B cell (primary cell): ENCODE data around the gene ZBTB16. TPM values are rescaled to one million over a fixed set of nuclear protein-coding genes. Genes with fewer than 3 reads are reported as not detected.

Experiments used
- ATAC-seq: fragments of 200-7000 bp; cut with Tn5 transposase; one replicate; pipeline ENCODE4 v1.10.0; 2021; ENCODE audit warnings: low read depth, mild to moderate bottlenecking, moderate number of reproducible peaks, moderate library complexity
- CTCF ChIA-PET: fragments of 350-600 bp; sonication (Branson Sonifier 250); formaldehyde crosslinking; loops from one replicate; lab custom pipeline; 2021; ENCODE audit warnings: antibody characterized with exemption, inconsistent platforms; lab: Charles Lee
- POLR2A ChIA-PET: fragments of 350-600 bp; sonication (Branson Sonifier 250); formaldehyde crosslinking; loops from one replicate; lab custom pipeline; 2021; ENCODE audit warnings: antibody characterized with exemption; lab: Charles Lee
- DNase-seq: peaks from one replicate; pipeline ENCODE4 v3.0.0; 2013
- H2AFZ ChIP-seq: 2 replicates; pipeline ENCODE4 v1.6.1; 2012; ENCODE audit warnings: mild to moderate bottlenecking, low read depth, low read length; ENCODE audit not compliant: insufficient read depth, poor library complexity, severe bottlenecking
- H3K27ac ChIP-seq, 2 donors: 1 replicate in 1 of 2; 2 replicates in 1 of 2; pipeline ENCODE4 v1.5.1; 2012 to 2013; ENCODE audit warnings: low read length in 2 of 2, mild to moderate bottlenecking in 2 of 2, moderate library complexity in 1 of 2
- H3K27me3 ChIP-seq, 4 experiments: fragments of 200-600 bp in 1 of 4; sonication (generic) in 1 of 4; replicated peaks in 1 of 4; 1 replicate in 2 of 4; 2 replicates in 2 of 4; pipeline versions ENCODE4 v1.6.1 to v1.7.0; 2013 to 2016; ENCODE audit warnings: low read length in 3 of 4, mild to moderate bottlenecking in 2 of 4, mixed read lengths in 1 of 4, moderate library complexity in 1 of 4; ENCODE audit not compliant: insufficient read depth in 4 of 4, control insufficient read depth in 3 of 4; ENCODE audit errors: control extremely low read depth in 1 of 4
- H3K36me3 ChIP-seq, 2 experiments: replicated peaks in 1 of 2; 1 replicate in 1 of 2; 2 replicates in 1 of 2; pipeline versions ENCODE4 v1.6.1 to v1.7.1; 2013; ENCODE audit warnings: low read length in 1 of 2; ENCODE audit not compliant: insufficient read depth in 2 of 2, control insufficient read depth in 1 of 2; ENCODE audit errors: control extremely low read depth in 1 of 2, extremely low read depth in 1 of 2
- H3K4me1 ChIP-seq, 2 donors: fragments of 200-600 bp in 1 of 2; sonication (generic) in 1 of 2; 1 replicate in 1 of 2; 2 replicates in 1 of 2; pipeline versions ENCODE4 v1.5.1 to v1.6.1; 2013 to 2017; ENCODE audit warnings: low read length in 2 of 2; ENCODE audit not compliant: control insufficient read depth in 2 of 2, insufficient read depth in 2 of 2
- H3K4me2 ChIP-seq: replicated peaks from 2 replicates; pipeline ENCODE3; 2012; ENCODE audit warnings: mild to moderate bottlenecking, low read depth, low read length; ENCODE audit not compliant: poor library complexity, severe bottlenecking
- H3K4me3 ChIP-seq, 5 experiments: fragments of 200-600 bp in 1 of 5; sonication (generic) in 1 of 5; 1 replicate in 3 of 5; 2 replicates in 2 of 5; pipeline versions ENCODE4 v1.5.1 to v1.7.0; 2011 to 2016; ENCODE audit warnings: low read length in 4 of 5, mild to moderate bottlenecking in 4 of 5, low read depth in 2 of 5, control low read depth in 1 of 5, moderate library complexity in 1 of 5; ENCODE audit not compliant: insufficient read depth in 1 of 5; ENCODE audit errors: control extremely low read depth in 1 of 5, extremely low read depth in 1 of 5
- H3K79me2 ChIP-seq: fragments of 200-600 bp; sonication (generic); one replicate; pipeline ENCODE4 v1.6.0; 2016; ENCODE audit warnings: low read length; ENCODE audit not compliant: control insufficient read depth, insufficient read depth
- H3K9ac ChIP-seq: fragments of 200-600 bp; sonication (generic); 2 replicates; pipeline ENCODE4 v1.6.1; 2017; ENCODE audit warnings: mild to moderate bottlenecking, low read length, moderate library complexity
- H3K9me3 ChIP-seq, 3 donors: one replicate each; pipeline versions ENCODE4 v1.6.1 to v1.7.1; 2013; ENCODE audit warnings: low read length in 2 of 3; ENCODE audit not compliant: control insufficient read depth in 2 of 3, insufficient read depth in 1 of 3; ENCODE audit errors: control extremely low read depth in 1 of 3
- H4K20me1 ChIP-seq: 2 replicates; pipeline ENCODE4 v1.6.0; 2012; ENCODE audit warnings: mild to moderate bottlenecking, low read length; ENCODE audit not compliant: insufficient read depth, control insufficient read depth, poor library complexity, severe bottlenecking
- H3K27ac Mint-ChIP-seq: one replicate; pipeline ENCODE4 v1.8.0; 2021; ENCODE audit warnings: mixed read lengths
- H3K27me3 Mint-ChIP-seq: one replicate; pipeline ENCODE4 v1.8.0; 2021; ENCODE audit warnings: mixed read lengths
- H3K4me1 Mint-ChIP-seq: one replicate; pipeline ENCODE4 v1.8.0; 2021; ENCODE audit warnings: mixed read lengths
- H3K4me3 Mint-ChIP-seq: one replicate; pipeline ENCODE4 v1.8.0; 2021; ENCODE audit warnings: mixed read lengths
- H3K9me3 Mint-ChIP-seq: one replicate; pipeline ENCODE4 v1.8.0; 2022; ENCODE audit warnings: mixed read lengths; ENCODE audit not compliant: insufficient read depth
- EZH2 ChIP-seq: IDR thresholded peaks from 2 replicates; pipeline ENCODE4 v1.6.1; 2012; ENCODE audit warnings: borderline replicate concordance, low read depth, mild to moderate bottlenecking, moderate library complexity, low read length; ENCODE audit not compliant: insufficient read depth, poor library complexity, severe bottlenecking
- WGBS: methylation state at CpG from one replicate; pipeline ENCODE4 v1.1.5; 2013; ENCODE audit warnings: missing lambda C conversion rate; ENCODE audit not compliant: insufficient coverage; 5-methylcytosine and 5-hydroxymethylcytosine counted together
- intact Hi-C: fragments of 100-400 bp; cut with micrococcal nuclease; formaldehyde crosslinking; loops from one replicate; pipeline ENCODE4 v1.10.0; 2022
- polyA plus RNA-seq: library from polyadenylated mRNA; depleted of rRNA; stranded (reverse); fragments of >200 nt; gene quantifications from 2 replicates; pipeline ENCODE4 v1.2.3, GENCODE V29; 2012
- total RNA-seq, 2 donors: library from RNA; stranded (reverse); fragments of 120-200 nt in 1 of 2; gene quantifications; 1 replicate in 1 of 2; 2 replicates in 1 of 2; pipeline versions ENCODE4 v1.2.3 to v1.2.4, GENCODE V29; 2013 to 2022
- TF ChIP-seq, protein P1 (sequence below): fragments of 200-600 bp; IDR thresholded peaks from one replicate; pipeline ENCODE4 v1.8.0; 2022; ENCODE audit warnings: antibody characterized with exemption, mild to moderate bottlenecking

ZBTB16 gene
- total and polyA plus RNA-seq, 2 donors (not counting 1 experiment from before 2014, with no cell fraction given) = 16.0 to 20.6 TPM

DNA sequence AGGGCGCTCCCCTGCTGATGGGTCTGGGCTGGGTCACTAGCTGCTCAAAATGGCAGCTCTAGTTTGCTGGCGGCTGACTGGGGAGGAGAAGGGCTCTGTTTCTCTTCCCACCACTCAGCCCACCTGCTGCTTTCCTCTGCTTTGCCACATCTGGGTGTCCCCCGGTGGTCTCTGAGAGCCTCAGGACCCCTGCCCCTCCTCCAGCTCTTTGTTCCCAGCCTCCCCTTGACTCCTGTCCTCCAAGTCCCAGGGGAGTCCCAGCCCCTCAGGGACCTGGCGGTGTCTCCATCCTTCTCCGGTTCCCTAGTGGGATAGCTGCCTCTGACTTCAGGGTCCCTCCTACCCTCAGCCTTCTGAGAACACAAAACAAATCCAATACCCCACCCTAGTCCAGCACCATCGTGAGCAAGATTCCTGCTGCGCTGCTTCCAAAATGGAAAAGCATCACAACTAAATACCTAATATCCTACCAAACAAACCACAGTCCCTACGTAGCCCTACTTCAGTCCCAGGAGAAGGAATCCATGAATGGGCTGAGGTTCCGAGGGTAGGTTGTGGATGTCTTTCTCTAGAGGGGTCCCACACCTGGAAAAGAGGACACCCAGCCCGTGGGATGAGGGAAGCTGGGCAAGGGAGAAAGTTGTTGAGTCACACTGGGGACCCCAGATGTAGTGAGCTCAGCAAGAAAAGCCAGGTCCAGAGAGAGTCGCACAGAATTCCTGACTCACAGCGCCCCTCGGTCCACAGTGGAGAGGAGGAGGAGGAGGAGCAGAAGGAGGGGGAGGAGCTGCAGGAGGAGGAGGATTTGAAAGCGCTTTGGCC, 191.7 kb downstream of the ZBTB16 start:
- DNase-seq (no peak), ATAC-seq (no peak)
- Histone ChIP-seq H3K36me3 (no peaks in the 10 kb centered on the region), H3K4me3 (no peak overlapping the region), H3K27me3 (no peaks in the 10 kb centered on the region), H3K79me2 (no peaks in the 10 kb centered on the region), H4K20me1 (no peaks in the 10 kb centered on the region), H2AFZ (no peak overlapping the region), H3K9ac (no peak overlapping the region), H3K4me1 (peaks cover 4 to 8% of the 10 kb centered on the region in 2 donors), H3K4me2 (no peak overlapping the region), H3K9me3 (peaks cover 0 to 4% (median 0%) of the 10 kb centered on the region in 3 donors), H3K27ac (no peak overlapping the region)
- CTCF ChIA-PET = interaction anchor here (1.0 to 5.9 kb wide), 5 partner anchors 10 to 355 kb away, joined by 3 to 52 read pairs (median 5); no protein-coding TSS in a partner anchor
- Mint-ChIP-seq H3K4me3 (no peak overlapping the region), H3K4me1 (peaks cover 9% of the 10 kb centered on the region), H3K9me3 (no peaks in the 10 kb centered on the region), H3K27ac (no peak overlapping the region), H3K27me3 (peaks cover 5% of the 10 kb centered on the region)
- intact Hi-C loops = no loop called here
- no peak for TF ChIP-seq EZH2
- TF ChIP-seq, protein P1, sequence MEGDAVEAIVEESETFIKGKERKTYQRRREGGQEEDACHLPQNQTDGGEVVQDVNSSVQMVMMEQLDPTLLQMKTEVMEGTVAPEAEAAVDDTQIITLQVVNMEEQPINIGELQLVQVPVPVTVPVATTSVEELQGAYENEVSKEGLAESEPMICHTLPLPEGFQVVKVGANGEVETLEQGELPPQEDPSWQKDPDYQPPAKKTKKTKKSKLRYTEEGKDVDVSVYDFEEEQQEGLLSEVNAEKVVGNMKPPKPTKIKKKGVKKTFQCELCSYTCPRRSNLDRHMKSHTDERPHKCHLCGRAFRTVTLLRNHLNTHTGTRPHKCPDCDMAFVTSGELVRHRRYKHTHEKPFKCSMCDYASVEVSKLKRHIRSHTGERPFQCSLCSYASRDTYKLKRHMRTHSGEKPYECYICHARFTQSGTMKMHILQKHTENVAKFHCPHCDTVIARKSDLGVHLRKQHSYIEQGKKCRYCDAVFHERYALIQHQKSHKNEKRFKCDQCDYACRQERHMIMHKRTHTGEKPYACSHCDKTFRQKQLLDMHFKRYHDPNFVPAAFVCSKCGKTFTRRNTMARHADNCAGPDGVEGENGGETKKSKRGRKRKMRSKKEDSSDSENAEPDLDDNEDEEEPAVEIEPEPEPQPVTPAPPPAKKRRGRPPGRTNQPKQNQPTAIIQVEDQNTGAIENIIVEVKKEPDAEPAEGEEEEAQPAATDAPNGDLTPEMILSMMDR = no peak
- POLR2A ChIA-PET = interaction anchor here (1.1 kb wide), 1 partner anchor 70 kb away, joined by 3 read pairs; no protein-coding TSS in a partner anchor
- 93% methylated on average over 10 of the region's 14 CpGs for WGBS

DNA sequence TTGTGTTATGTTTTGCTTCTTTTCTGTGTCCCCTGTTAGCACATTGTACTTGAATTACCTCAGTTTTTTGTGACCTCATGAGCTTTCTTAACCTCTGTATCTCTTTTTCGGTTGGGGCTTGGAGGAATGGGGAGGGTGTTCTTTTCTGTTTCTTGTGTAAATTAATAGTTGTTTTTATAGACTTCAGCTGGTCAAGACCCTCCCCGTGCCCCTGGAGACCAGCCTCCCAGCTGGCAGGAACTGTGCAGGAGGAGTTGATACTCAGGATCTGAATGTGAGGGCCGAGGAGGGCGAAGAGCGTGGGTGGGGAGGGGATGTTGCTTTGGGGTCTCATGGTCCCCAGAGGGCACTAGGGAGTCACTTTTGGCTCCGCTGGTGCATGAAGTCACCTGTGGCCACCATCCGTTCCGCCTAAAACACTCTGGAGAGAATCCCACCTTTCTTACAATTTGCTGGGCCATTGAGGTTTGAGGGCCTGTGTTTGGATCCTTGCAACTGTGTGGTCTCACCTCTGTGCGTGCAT, 192.4 kb downstream of the ZBTB16 start:
- no peak overlapping the region for H3K4me2 ChIP-seq
- H3K27me3 Mint-ChIP-seq = no peaks in the 10 kb centered on the region
- H3K4me3 Mint-ChIP-seq = no peak overlapping the region
- peaks cover 0 to 4% (median 0%) of the 10 kb centered on the region in 3 donors for H3K9me3 ChIP-seq
- intact Hi-C loops = no loop called here
- H3K79me2 ChIP-seq = no peaks in the 10 kb centered on the region
- ATAC-seq = no peak
- no peak overlapping the region for H3K9ac ChIP-seq
- H3K4me1 Mint-ChIP-seq = peaks cover 9% of the 10 kb centered on the region
- no peak for TF ChIP-seq EZH2
- TF ChIP-seq, protein P1 = no peak
- ChIA-PET CTCF (interaction anchor here (1.0 to 5.9 kb wide), 5 partner anchors 9 to 356 kb away, joined by 3 to 52 read pairs (median 5); no protein-coding TSS in a partner anchor), POLR2A (interaction anchor here (1.1 kb wide), 1 partner anchor 71 kb away, joined by 3 read pairs; no protein-coding TSS in a partner anchor)
- peak; percentile 25 for DNase-seq
- H3K36me3 ChIP-seq = no peaks in the 10 kb centered on the region
- no peak overlapping the region for H3K4me3 ChIP-seq
- H3K4me1 ChIP-seq = peaks cover 4 to 8% of the 10 kb centered on the region in 2 donors
- H3K27ac Mint-ChIP-seq = peak overlapping the region; percentile 34
- WGBS = 56% methylated on average over 3 of the region's 9 CpGs
- no peaks in the 10 kb centered on the region for H4K20me1 ChIP-seq
- H3K9me3 Mint-ChIP-seq = no peaks in the 10 kb centered on the region
- no peaks in the 10 kb centered on the region for H3K27me3 ChIP-seq
- no peak overlapping the region for H3K27ac ChIP-seq
- no peak overlapping the region for H2AFZ ChIP-seq
